Activated CD4-positive, alpha-beta T cell treated with anti-CD3 and anti-CD28 coated beads, Interleukin-2, amount 10 ng/mL, durations not matched to agents 24 days and 14 days (primary cell): Measurements from ENCODE around the gene SNED1. TPM values are rescaled to one million over a fixed set of nuclear protein-coding genes. Genes with fewer than 3 reads are reported as not detected.
A peak's percentile ranks its signal among the peaks of the same experiment; 100 is the strongest.

Experiments used
- DNase-seq: peaks from one replicate; pipeline ENCODE4 v3.0.0; 2022
- H3K27ac Mint-ChIP-seq: one replicate; pipeline ENCODE4 v1.8.0; 2022; ENCODE audit warnings: mild to moderate bottlenecking, mixed read lengths
- H3K27me3 Mint-ChIP-seq: one replicate; pipeline ENCODE4 v1.8.0; 2022; ENCODE audit warnings: mixed read lengths
- H3K36me3 Mint-ChIP-seq: one replicate; pipeline ENCODE4 v1.8.0; 2022; ENCODE audit warnings: low read depth, mild to moderate bottlenecking, mixed read lengths
- H3K4me1 Mint-ChIP-seq: one replicate; pipeline ENCODE4 v1.8.0; 2021; ENCODE audit warnings: mixed read lengths
- H3K4me3 Mint-ChIP-seq: one replicate; pipeline ENCODE4 v1.8.0; 2022; ENCODE audit warnings: mild to moderate bottlenecking, moderate library complexity, mixed read lengths
- H3K9me3 Mint-ChIP-seq: one replicate; pipeline ENCODE4 v1.8.0; 2021; ENCODE audit warnings: mixed read lengths
- intact Hi-C: fragments of 100-400 bp; cut with micrococcal nuclease; formaldehyde crosslinking; loops from one replicate; pipeline ENCODE4 v1.15.1; 2023
- total RNA-seq: library from RNA; stranded (reverse); gene quantifications from 2 replicates; pipeline ENCODE4 v1.2.3, GENCODE V29; 2022

SNED1 gene
- total RNA-seq, 1 donor from 2014 or later: 1.3 TPM

DNA sequence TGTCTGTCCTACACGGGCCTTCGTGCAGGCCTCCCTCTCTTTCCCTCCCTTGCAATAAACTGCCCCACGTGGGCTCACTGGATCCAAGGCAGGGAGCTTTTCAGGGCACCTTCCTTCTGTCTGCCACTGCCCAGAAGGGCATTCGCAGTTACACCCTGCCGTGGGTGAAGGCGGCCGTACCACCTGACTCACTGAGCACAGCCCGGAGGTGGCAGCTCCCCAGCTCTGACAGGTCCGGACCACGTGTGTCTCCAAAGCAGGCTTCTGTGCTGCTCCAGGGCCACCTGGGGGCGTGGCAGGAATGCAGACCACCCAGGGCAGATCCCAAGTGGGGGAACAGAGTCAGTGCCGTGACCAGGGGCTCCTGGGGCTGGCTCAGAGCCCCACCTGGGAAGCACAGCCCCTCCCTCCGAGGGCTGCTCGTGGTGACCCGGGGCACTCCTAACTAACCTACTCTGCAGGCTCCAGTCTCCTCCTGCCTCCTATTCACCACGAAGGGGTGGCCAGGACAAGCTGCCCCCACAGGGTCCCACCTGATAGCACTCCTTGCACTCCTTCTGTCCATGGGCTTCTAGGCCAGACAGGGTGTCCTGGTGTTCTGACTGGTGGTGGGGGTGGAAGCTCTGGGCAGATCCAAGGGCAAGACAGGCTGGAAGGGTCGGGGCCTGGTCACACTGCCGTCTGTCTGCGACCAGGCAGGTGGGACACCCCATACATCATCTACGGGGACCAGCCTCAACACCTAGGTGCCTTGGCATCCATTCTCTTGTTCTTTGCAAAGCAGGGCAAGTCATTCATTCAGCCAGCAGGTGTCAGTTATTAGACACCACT is 9.7 kb downstream of the SNED1 start:
- DNase-seq: no peak
- H3K4me1 Mint-ChIP-seq: peaks cover 15% of the 10 kb centered on the region
- H3K27me3 Mint-ChIP-seq: peaks cover 1% of the 10 kb centered on the region
- peaks cover 6% of the 10 kb centered on the region for H3K36me3 Mint-ChIP-seq
- intact Hi-C loops: no loop called here
- H3K27ac Mint-ChIP-seq: no peak overlapping the region
- H3K9me3 Mint-ChIP-seq: peaks cover 19% of the 10 kb centered on the region
- no peak overlapping the region for H3K4me3 Mint-ChIP-seq

DNA sequence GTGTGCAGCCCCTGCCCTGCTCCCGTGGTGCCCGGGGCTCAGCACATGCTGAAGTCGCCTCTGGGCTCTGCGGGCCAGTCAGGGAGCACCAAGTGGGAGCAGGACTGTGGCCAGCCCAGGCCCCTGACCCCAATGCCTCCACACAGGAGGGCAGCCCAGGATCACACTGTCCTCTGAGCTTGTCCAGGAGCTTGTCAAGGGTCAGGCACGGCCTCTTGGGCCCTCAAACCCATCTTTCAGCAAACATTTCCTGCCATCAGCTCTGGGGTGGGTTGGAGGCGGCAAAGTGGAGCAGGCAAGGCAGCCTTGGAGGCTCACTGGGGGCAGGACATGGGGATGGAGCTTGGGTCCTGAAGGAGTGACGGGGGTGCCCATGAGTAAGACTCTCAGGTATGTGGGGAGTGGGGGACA is 10.3 kb downstream of the SNED1 start:
- Mint-ChIP-seq H3K27me3 (peaks cover 1% of the 10 kb centered on the region), H3K9me3 (peaks cover 14% of the 10 kb centered on the region), H3K4me1 (peaks cover 15% of the 10 kb centered on the region), H3K27ac (peak overlapping the region; percentile 66), H3K36me3 (peaks cover 5% of the 10 kb centered on the region), H3K4me3 (peak overlapping the region; percentile 39)
- intact Hi-C loops: no loop called here
- DNase-seq: no peak

DNA sequence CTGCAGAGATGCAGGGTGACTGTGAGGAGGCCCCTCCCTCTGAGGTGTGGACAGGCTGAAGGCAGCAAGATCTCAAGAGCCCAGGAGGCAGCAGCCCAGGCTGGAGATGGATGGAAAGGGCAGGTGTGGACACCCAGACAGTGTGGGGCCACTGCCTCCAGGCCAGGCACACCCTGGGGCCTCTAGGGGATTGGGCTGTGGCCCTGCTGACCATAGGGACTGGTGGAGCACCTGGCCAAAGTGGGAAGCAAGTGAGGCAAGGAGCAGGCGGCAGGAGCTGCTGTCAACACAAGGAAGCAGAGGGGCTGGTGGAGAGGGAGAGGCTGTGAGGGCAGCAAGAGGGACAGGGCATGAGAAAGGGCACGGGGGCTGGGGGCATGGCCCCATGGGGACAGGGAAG is 10.8 kb downstream of the SNED1 start:
- H3K27me3 Mint-ChIP-seq: peaks cover 1% of the 10 kb centered on the region
- peak overlapping the region; percentile 39 for H3K4me3 Mint-ChIP-seq
- DNase-seq: no peak
- peaks cover 13% of the 10 kb centered on the region for H3K4me1 Mint-ChIP-seq
- H3K36me3 Mint-ChIP-seq: peaks cover 3% of the 10 kb centered on the region
- intact Hi-C loops: no loop called here
- peaks cover 11% of the 10 kb centered on the region for H3K9me3 Mint-ChIP-seq
- peak overlapping the region; percentile 66 for H3K27ac Mint-ChIP-seq

DNA sequence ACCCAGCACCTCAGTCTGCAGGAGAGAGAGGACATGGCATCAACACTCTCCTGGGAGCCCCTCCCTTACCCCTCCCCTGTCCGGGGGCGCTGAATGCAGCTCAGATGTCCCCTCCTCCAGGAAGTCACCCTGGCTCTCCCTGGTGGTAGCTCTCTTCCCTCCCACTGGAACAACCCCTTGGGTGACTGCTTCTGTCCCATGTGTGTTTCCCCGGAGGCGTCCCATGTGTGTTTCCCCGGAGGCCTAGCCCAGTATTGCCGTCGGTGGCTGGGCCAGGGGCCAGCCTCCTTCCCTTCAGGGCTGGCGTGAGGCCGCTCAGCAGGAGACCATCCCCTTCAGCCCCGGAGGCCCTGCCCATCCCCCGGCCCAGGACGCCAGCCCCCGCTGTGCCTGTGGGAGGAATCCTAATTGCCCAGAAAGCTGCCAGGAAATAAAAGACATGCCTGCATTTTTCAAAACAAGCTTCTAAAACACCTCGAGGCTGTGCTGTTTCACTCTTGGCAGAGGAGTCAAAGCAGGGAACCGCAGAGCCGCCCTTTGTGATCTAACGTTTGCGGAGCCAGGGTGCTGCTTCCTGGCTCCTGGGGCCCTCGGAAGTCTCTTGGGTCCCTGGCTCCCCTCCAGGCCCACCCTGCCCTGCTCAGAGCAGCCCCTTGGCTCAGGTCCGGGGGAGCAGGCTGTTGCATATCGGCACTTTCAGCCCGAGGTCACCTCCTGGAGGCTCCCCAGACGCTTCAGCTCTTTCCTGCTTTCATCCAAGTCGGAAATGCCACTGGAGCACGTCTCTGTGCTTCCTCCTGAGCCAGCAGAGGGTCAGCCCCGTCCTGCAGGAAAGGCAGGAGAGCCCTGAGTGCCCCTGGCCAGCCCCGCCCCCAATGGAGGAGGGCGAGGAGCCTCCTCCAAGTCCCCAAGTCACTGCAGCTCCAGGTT is 11.4 kb downstream of the SNED1 start:
- Mint-ChIP-seq H3K4me3 (peak overlapping the region; percentile 38), H3K27me3 (peaks cover 1% of the 10 kb centered on the region), H3K9me3 (peaks cover 11% of the 10 kb centered on the region), H3K36me3 (peaks cover 3% of the 10 kb centered on the region), H3K4me1 (peaks cover 13% of the 10 kb centered on the region), H3K27ac (peak overlapping the region; percentile 59)
- peak; percentile 85 for DNase-seq
- intact Hi-C loops: no loop called here

DNA sequence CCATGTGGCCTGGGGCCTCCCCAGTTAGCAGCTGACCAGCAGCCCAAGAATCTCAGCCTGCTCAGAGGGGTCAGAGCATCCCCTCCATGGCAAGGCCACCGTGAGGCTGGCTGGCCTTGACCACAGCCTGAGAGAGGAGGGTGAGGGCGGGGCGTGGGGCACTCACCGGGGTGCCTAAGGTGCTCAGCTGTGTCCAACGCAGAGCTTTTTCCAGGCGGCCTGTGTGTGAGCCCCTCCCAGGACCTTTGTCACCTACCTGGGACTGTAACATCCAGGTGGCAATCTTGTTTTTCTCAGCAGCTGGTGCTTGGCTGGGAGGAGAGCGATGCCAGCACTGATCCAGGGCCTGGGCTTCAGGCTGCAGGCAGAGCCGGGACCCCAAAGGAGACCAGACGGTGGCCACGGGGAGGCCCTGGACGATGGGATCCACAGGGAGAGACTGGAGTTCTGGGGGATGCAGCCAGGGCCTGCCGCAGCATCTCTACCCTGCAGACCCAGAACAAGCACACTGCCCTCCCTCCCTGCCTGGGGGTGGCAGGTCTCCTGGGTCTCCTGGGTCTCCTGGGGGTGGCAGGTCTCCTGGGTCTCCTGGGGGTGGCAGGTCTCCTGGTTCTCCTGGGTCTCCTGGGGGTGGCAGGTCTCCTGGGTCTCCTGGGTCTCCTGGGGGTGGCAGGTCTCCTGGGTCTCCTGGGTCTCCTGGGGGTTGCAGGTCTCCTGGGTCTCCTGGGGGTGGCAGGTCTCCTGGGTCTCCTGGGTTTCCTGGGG is 12.3 kb downstream of the SNED1 start:
- Mint-ChIP-seq H3K27ac (peak overlapping the region; percentile 59), H3K4me1 (peaks cover 13% of the 10 kb centered on the region), H3K9me3 (peaks cover 7% of the 10 kb centered on the region), H3K36me3 (no peaks in the 10 kb centered on the region), H3K27me3 (no peaks in the 10 kb centered on the region), H3K4me3 (no peak overlapping the region)
- no peak for DNase-seq
- intact Hi-C loops: no loop called here

DNA sequence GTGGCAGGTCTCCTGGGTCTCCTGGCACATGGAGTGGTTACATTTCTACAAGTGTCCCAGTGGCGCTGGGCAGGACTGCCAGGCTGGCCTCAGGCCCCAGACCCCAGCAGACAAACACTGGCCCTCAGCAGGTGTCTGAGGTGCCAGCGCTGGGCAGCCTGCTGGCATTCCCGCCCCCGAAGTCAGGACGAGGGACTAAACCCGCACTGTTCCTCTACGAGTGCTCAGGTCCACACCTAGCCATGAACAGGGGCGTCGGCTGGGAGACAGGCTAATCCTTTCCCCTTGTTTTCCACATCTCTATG is 12.8 kb downstream of the SNED1 start:
- Mint-ChIP-seq H3K4me1 (peaks cover 12% of the 10 kb centered on the region), H3K36me3 (no peaks in the 10 kb centered on the region), H3K4me3 (no peak overlapping the region), H3K27me3 (no peaks in the 10 kb centered on the region), H3K9me3 (peaks cover 3% of the 10 kb centered on the region), H3K27ac (no peak overlapping the region)
- intact Hi-C loops: no loop called here
- DNase-seq: no peak

DNA sequence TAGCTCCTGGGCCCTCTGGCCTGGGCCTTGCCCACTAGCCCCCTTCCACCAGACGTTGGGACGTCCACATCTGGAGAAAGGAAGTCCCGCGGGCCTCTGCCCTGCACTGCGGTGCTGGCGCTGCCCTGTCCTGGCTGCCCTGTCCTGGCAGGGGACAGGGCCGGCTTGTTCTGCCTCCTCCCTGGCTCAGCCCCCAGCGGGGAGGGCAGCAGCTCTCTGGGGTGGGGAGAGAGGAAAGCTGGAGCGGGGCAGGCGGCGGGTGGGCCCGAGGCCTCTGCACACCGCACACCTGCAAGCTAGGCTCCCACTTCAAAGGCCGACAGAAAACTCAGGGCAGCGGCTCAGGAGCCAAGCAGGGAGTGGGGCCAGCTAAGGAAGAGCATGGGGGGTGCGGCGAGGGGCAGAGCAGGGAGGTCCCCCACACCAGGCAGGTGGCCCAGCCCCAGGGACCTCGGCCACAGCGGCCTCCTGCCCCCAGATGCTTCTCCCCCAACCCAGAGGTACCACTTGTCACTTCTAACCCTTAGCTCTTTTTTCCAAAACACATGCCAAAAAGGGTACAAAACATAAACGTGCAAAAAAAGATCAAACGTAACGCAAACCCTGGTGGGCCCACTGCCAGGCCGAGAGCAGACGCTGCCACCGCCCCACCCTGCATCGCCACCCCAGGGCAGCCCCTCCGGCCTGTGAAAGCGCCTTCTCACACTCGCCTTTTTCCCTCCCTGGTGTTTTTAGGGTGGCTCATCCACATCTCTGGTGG is 13.5 kb downstream of the SNED1 start:
- Mint-ChIP-seq H3K4me1 (peaks cover 10% of the 10 kb centered on the region), H3K27me3 (no peaks in the 10 kb centered on the region), H3K9me3 (no peaks in the 10 kb centered on the region), H3K4me3 (no peak overlapping the region), H3K36me3 (no peaks in the 10 kb centered on the region), H3K27ac (no peak overlapping the region)
- intact Hi-C loops: no loop called here
- DNase-seq: no peak

DNA sequence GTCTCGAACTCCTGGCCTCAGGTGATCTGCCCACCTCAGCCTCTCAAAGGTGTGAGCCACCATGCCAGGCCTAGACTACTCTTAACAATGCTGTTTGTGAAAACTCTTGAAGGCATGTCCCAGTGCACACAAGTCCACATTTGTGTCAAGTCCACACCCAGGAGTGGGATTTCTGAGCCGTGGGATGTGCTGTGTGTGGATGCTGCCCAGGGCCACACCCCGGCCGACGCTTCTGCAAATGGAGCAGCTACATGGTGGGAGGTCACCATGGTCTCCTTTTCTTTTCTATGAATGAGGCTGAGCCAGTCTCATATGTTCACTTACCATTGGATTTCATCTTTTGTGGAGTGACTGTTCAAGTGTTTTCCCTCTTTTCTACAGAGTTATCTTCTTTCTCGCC is 15.8 kb downstream of the SNED1 start:
- H3K9me3 Mint-ChIP-seq: no peaks in the 10 kb centered on the region
- H3K27ac Mint-ChIP-seq: no peak overlapping the region
- no peak for DNase-seq
- peaks cover 4% of the 10 kb centered on the region for H3K4me1 Mint-ChIP-seq
- intact Hi-C loops: no loop called here
- no peak overlapping the region for H3K4me3 Mint-ChIP-seq
- H3K27me3 Mint-ChIP-seq: no peaks in the 10 kb centered on the region
- no peaks in the 10 kb centered on the region for H3K36me3 Mint-ChIP-seq

DNA sequence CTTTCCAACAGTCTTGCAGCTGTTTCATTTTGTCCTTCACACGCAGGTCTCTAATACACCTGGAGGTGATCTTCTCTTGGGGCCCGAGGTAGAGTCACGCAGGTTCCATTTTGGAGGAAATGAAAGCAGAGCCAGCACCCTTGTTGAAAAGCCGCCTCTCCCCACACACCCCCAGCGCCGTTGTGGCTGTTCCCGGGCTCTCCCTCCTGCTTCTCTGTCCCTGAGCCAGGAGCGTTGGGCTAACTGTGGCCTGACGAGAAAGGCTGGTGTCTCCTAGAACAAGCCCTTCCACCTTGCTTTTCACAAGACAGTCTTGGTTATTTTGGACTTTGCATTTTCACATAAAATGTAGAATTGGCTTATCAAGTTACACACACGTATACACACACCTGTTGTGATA is 16.3 kb downstream of the SNED1 start:
- DNase-seq: no peak

DNA sequence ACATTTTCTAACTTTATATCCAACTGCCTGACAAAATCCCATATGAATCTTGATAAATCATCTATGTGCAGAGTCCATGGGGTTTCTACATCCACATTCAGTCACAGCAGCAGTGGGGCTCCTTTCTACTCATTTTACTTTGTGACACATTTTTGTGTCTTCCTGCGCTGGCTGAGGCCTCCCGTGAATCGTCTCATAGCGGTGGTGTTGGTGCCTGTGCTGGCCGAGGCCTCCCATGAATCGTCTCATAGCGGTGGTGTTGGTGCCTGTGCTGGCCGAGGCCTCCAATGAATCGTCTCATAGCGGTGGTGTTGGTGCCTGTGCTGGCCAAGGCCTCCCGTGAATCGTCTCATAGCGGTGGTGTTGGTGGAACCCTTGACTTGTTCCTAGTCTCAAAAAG is 17.0 kb downstream of the SNED1 start:
- H3K27me3 Mint-ChIP-seq: no peaks in the 10 kb centered on the region
- H3K27ac Mint-ChIP-seq: no peak overlapping the region
- H3K9me3 Mint-ChIP-seq: no peaks in the 10 kb centered on the region
- intact Hi-C loops: no loop called here
- no peaks in the 10 kb centered on the region for H3K4me1 Mint-ChIP-seq
- no peak for DNase-seq
- no peaks in the 10 kb centered on the region for H3K36me3 Mint-ChIP-seq
- no peak overlapping the region for H3K4me3 Mint-ChIP-seq

More for the DNA sequence above, 16.3 kb downstream of the SNED1 start:
- Mint-ChIP-seq H3K4me3 (no peak overlapping the region), H3K27me3 (no peaks in the 10 kb centered on the region), H3K9me3 (no peaks in the 10 kb centered on the region), H3K4me1 (no peaks in the 10 kb centered on the region), H3K27ac (no peak overlapping the region), H3K36me3 (no peaks in the 10 kb centered on the region)
- intact Hi-C loops: no loop called here

DNA sequence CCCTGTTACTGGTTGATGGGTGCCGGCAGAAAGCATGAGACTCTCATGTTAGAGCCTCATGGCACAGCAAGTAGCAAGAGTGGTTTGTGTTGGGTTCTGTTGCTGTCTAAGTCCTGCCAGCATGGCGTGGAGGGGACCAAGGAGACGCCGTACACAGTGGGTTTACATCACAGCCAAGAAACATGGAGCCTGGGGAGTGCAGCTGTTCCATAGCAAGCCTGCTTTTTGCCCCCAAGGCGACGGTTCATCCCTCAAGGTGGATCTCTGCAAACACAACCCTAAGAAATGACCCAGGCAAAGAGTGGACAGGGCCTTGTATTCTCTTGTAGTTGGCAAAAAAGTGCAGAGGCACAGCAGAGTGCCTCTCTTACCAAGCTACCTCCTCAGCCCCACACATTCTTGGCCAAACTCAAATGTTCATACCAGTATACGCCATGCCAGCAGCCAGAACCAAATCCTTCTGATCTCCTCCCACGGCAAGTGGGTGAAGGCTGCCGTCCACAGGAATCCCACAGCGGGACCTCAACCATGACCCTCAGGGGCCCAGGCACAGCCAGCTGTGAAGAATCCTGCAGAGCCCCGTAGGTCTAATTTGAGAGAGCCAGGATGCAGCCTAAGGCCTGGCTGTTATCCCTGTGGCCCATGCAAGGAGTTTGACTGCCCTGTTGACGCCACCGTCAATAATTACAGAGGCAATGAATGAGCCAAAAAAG is 19.0 kb downstream of the SNED1 start:
- peaks cover 3% of the 10 kb centered on the region for H3K27me3 Mint-ChIP-seq
- no peak overlapping the region for H3K27ac Mint-ChIP-seq
- DNase-seq: no peak
- intact Hi-C loops: no loop called here
- H3K4me3 Mint-ChIP-seq: no peak overlapping the region
- H3K9me3 Mint-ChIP-seq: peaks cover 2% of the 10 kb centered on the region
- H3K36me3 Mint-ChIP-seq: no peaks in the 10 kb centered on the region
- H3K4me1 Mint-ChIP-seq: no peaks in the 10 kb centered on the region

DNA sequence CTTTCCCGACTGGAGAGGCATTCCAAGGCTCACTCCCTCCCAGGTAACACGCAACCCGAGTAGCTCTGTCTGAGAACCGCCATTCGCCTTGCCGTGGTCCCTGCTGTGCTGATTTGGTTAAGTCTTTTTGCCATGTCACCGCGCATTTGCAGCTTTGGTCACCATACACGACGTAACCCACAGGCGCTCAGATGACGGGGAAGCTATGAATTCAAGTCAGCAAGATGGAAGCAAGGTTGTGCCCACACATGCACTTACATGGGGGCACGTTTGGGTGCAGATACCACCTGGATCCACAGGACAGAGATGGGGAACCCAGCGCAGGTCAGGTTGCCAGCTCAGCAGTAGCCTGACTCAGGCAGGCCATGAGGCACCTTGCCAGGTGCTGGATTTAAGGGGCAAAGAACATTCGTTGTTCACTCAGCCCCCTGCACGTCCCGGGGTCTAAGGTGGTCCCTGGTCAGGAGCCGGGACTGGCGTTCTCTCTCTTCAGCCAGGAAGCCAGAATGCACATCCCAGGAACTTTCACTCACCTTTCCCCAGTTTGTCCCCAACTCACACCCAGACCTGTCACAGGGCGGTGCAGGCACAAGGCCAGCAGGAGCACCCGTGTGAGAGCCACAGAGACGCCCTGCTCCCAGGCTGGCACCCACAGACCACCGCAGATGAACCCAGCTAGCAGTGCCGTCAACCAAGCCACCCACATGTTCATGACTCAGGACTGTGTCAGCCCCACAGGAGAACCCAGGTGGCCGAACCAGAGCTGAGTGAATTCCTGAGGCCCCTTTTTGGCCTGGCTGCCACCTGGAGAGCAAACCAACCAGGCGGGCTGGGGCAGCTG is 19.9 kb downstream of the SNED1 start:
- Mint-ChIP-seq H3K36me3 (no peaks in the 10 kb centered on the region), H3K27me3 (peaks cover 5% of the 10 kb centered on the region), H3K4me1 (no peaks in the 10 kb centered on the region), H3K27ac (no peak overlapping the region), H3K4me3 (no peak overlapping the region), H3K9me3 (peaks cover 4% of the 10 kb centered on the region)
- intact Hi-C loops: no loop called here
- DNase-seq: no peak
